ENCODE results near the gene HIKESHI.

Gene HIKESHI

GRCh38 chr11:86380295-86381059 is 78.4 kb downstream of the HIKESHI start:
- no peak for DNase-seq

GRCh38 chr11:86383041-86383955 is 81.3 kb downstream of the HIKESHI start:
- DNase-seq: no peak

- no peak for DNase-seq
Measured at GRCh38 chr11:86386283-86386682, 84.2 kb downstream of the HIKESHI start.

- DNase-seq: no peak
Measured at GRCh38 chr11:86386746-86387145, 84.7 kb downstream of the HIKESHI start.

GRCh38 chr11:86388198-86388597 is 86.2 kb downstream of the HIKESHI start:
- DNase-seq: no peak

- DNase-seq: no peak
Measured at GRCh38 chr11:86390487-86390886, 88.4 kb downstream of the HIKESHI start.

GRCh38 chr11:86395061-86395551 is 93.1 kb downstream of the HIKESHI start:
- DNase-seq: no peak

Measured in NCI-H446 treated with DMSO at 0.1 percent for 48 hours (cell line).